ENCODE measurements around the gene FAM149A. TPM values are rescaled to one million over a fixed set of nuclear protein-coding genes. Genes with fewer than 3 reads are reported as not detected.

FAM149A gene
- total RNA-seq, 4 donors from 2014 or later, result 7.8 to 20.1 (median 13.8) TPM

DNA sequence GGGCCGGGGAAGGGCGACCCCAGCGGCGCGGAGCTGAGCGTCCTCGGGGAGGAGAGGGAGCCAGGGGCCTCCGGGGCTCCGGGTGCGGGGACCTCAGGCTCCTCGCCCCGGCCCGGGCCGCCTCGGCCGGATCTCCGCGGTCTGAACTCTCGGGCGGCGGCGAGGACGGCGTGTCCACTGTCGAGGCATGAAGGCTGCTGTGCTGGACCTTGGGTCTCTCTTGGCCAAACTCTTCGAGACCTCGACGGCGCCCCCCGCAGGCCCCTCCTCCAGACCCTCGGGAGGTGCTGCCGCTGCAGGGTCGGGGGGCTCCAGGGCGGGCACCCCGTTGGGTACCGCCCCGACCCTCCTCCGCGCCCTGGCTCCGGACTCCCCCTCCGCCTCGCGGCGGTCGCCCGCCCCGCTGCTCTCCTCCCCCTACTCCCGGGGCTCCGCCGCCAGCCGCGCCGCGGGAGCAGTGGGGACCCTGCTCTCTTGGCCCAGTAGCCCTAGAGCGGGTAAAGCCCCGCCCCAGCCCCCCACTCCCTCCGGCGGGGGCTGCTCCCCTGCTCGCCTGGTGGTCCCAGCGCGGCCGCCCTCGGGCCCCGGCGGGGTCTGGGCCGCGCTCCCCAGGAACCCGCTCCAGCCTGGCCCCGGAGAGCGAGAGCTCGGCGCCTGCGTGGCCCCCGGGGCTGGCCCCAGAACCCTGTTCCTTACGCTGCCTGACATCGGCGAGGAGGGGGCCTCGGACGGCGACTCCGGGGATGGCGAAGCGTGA lies 564 bp downstream of the FAM149A start:
- DNase-seq (ENCODE audit: low spot score in 2 of 2), result no peak
- Histone ChIP-seq H3K27ac (peak overlapping the region in 2 of 4 donors; percentile 52 to 62), H3K9me3 (no peaks in the 10 kb centered on the region), H3K4me3 (peak overlapping the region; percentile 53 to 61 (median 58)), H3K4me1 (peaks cover 0 to 17% (median 10%) of the 10 kb centered on the region in 4 donors), H3K27me3 (peaks cover 0 to 19% of the 10 kb centered on the region in 2 donors), H3K36me3 (no peaks in the 10 kb centered on the region)
- TF ChIP-seq, protein P1, sequence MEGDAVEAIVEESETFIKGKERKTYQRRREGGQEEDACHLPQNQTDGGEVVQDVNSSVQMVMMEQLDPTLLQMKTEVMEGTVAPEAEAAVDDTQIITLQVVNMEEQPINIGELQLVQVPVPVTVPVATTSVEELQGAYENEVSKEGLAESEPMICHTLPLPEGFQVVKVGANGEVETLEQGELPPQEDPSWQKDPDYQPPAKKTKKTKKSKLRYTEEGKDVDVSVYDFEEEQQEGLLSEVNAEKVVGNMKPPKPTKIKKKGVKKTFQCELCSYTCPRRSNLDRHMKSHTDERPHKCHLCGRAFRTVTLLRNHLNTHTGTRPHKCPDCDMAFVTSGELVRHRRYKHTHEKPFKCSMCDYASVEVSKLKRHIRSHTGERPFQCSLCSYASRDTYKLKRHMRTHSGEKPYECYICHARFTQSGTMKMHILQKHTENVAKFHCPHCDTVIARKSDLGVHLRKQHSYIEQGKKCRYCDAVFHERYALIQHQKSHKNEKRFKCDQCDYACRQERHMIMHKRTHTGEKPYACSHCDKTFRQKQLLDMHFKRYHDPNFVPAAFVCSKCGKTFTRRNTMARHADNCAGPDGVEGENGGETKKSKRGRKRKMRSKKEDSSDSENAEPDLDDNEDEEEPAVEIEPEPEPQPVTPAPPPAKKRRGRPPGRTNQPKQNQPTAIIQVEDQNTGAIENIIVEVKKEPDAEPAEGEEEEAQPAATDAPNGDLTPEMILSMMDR (IDR thresholded peaks at IDR 0.05), result peak in 1 of 5 experiments; percentile 13
- no peak for TF ChIP-seq POLR2A (IDR thresholded peaks at IDR 0.05)
- 3 to 13% methylated on average over 6 to 14 of the region's 83 CpGs for WGBS, 2 donors

DNA sequence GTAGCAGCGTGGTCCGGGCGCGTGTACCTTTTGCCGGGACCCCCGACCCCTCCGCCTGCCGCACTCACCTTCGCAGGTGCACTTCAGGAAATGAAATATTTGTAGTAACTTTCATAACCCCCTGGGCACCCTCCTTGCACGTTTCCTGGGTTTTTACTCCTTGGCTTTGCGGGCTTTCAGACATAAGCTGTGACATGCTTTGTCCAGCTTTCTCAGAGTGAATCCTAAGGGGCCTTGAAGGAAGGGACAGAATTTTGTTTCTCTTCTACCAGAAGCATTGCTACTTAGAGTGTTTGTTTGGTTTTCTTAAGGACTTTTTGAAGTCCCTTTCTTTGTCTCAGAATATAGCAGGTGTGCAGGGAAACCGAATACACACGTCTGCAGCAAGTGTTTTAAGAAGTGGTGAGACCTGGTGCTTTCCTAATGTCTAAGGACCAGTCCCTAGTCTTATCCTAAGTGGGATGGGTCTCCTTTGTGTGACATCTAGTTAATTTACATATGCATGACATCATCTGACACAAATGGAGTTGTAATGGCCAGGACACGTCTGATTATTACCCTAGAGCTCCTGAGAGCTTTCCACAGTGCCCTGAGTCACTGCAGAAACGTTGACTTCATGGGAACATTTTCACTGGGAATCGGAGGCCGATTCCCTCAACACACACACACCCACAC lies 1.3 kb downstream of the FAM149A start:
- no peak for DNase-seq (ENCODE audit: low spot score in 2 of 2)
- Histone ChIP-seq H3K9me3 (no peaks in the 10 kb centered on the region), H3K4me1 (peaks cover 0 to 17% (median 10%) of the 10 kb centered on the region in 4 donors), H3K36me3 (no peaks in the 10 kb centered on the region), H3K27me3 (peaks cover 0 to 19% of the 10 kb centered on the region in 2 donors), H3K4me3 (peak overlapping the region; percentile 53 to 61 (median 58)), H3K27ac (peak overlapping the region in 2 of 4 donors; percentile 52 to 62)
- no peak for TF ChIP-seq EP300 (IDR thresholded peaks at IDR 0.05)
- TF ChIP-seq, protein P1 (IDR thresholded peaks at IDR 0.05), result no peak
- no peak for TF ChIP-seq POLR2A (IDR thresholded peaks at IDR 0.05)
- WGBS, 2 donors, result 18 to 34% methylated on average over 17 of the region's 17 CpGs

DNA sequence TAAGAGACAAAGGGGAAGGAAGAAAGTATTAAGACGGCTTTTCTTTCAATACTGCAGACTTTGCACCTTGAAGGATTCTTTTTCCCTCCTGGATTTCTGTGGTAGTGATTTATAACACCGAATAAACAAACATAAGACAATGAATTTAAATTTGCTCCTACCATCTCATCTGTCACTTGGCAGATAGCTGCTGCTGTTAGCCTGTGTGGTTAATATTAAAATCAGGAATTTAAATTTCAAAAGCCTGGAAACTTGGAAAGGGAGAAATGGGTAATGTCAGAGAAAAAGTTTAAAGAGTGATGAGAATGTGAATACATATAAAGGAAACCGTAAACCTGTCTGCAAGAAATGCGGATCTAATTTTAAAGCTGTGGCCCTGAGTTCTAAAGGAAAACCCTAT lies 3.4 kb downstream of the FAM149A start:
- no peaks in the 10 kb centered on the region for H3K36me3 ChIP-seq
- peaks cover 0 to 19% of the 10 kb centered on the region in 2 donors for H3K27me3 ChIP-seq
- no peak overlapping the region for H3K4me3 ChIP-seq
- H3K27ac ChIP-seq, result no peak overlapping the region
- no peak for DNase-seq (ENCODE audit: low spot score in 2 of 2)
- H3K4me1 ChIP-seq, result peaks cover 0 to 17% (median 10%) of the 10 kb centered on the region in 4 donors
- WGBS, 2 donors, result 67 to 78% methylated on average over 4 of the region's 4 CpGs
- no peaks in the 10 kb centered on the region for H3K9me3 ChIP-seq
- TF ChIP-seq EP300 (IDR thresholded peaks at IDR 0.05) (no peak), POLR2A (IDR thresholded peaks at IDR 0.05) (no peak)
- TF ChIP-seq, protein P1 (IDR thresholded peaks at IDR 0.05), result no peak

DNA sequence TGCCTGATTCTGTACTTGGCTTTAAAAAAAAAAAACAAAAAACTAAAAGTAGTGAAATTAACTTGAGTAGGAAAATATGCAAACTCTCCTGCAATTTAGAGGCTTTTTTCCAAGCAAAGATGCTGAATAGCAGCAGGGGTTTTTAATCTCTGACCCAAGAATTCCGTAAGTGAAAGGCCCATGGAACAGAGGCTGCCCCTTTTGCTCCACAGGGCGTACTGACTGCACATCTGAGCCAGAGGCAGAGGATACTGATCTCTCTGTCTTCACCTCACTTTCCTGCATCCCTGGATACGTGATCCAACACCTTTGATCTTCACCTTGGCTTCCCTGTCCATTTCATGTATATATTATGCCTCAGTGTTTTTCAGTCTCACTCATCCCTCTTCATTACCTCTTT lies 3.9 kb downstream of the FAM149A start:
- Histone ChIP-seq H3K4me1 (peaks cover 0 to 17% (median 10%) of the 10 kb centered on the region in 4 donors), H3K4me3 (no peak overlapping the region), H3K9me3 (no peaks in the 10 kb centered on the region), H3K36me3 (no peaks in the 10 kb centered on the region), H3K27me3 (peaks cover 0 to 19% of the 10 kb centered on the region in 2 donors), H3K27ac (no peak overlapping the region)
- TF ChIP-seq, protein P1 (IDR thresholded peaks at IDR 0.05), result no peak
- no peak for TF ChIP-seq EP300 (IDR thresholded peaks at IDR 0.05)
- no peak for TF ChIP-seq POLR2A (IDR thresholded peaks at IDR 0.05)
- WGBS, 2 donors, result 52 to 75% methylated on average over 3 of the region's 3 CpGs
- no peak for DNase-seq (ENCODE audit: low spot score in 2 of 2)

DNA sequence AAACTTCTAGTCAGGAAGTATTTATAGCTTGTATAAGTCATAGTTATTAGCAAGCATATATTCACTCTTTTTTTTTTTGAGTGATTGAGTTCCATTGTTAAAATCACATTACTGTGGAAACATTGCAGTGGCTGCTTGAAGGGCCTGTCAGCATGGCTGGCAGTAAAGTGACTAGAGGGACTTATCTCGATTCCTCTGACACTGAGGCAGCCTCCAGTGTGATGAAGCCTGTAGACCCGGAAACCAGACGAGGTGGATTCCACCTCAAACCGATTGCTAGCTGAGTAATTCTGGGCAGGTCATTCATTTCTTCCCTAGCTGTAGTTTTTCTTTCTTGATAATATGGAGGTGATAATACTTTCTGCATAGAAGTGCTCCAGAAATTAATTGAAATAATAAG lies 4.7 kb downstream of the FAM149A start:
- Histone ChIP-seq H3K27me3 (peaks cover 0 to 14% of the 10 kb centered on the region in 2 donors), H3K4me3 (no peak overlapping the region), H3K36me3 (no peaks in the 10 kb centered on the region), H3K4me1 (peaks cover 0 to 15% (median 10%) of the 10 kb centered on the region in 4 donors), H3K9me3 (no peaks in the 10 kb centered on the region), H3K27ac (no peak overlapping the region)
- DNase-seq (ENCODE audit: low spot score in 2 of 2), result no peak
- WGBS, 2 donors, result 85 to 92% methylated on average over 4 of the region's 4 CpGs
- TF ChIP-seq POLR2A (IDR thresholded peaks at IDR 0.05) (no peak), EP300 (IDR thresholded peaks at IDR 0.05) (no peak)
- TF ChIP-seq, protein P1 (IDR thresholded peaks at IDR 0.05), result no peak

Measured in tibial nerve (tissue), 4 donors.